ENCODE data around the gene PXMP4. TPM values are rescaled to one million over a fixed set of nuclear protein-coding genes. Genes with fewer than 3 reads are reported as not detected.

PXMP4 gene
- polyA plus RNA-seq, 1 experiment: 11.2 TPM

DNA sequence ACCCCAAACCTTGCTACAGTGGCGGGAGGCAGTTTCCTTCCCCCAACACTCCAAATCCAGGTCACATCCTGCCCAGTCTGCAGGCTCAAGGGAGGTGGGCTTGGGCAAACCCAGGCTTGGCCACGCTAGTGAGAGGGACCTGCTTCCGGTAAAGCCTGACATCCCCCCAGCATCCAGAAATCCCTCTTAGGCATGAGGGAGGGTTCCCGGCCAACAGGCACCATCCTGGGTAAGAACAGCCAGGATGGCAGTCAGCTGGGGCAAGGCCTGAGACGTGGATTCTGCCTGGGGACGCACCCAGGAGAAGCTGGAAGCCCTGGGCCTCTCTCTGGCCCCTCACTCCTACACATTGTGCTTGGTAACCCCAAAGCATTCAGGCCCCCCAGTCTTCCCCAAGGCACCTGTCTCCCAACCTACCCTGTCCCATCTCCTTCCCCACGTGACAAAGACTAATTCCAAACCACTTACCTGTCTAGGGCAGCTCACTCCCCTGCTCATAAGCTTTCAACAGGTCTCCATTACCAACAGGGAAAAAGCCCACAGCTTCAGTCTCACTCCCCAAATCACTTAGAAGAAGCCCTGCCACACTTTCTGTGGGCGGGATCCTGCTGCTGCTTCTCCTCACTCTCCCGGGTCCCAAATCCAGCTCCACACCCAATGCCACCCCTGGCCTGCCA is 55.9 kb downstream of the PXMP4 start:
- POLR2A ChIA-PET: interaction anchor here (0.6 to 0.7 kb wide), 3 partner anchors 21 to 988 kb away, joined by 3 to 8 read pairs (median 5); partner anchors contain the start of gene CBFA2T2
- DNase-seq (ENCODE audit: low read depth): no peak
- H3K4me3 ChIP-seq (ENCODE audit: low read depth, low read length): peak overlapping the region; percentile 85
- H3K27me3 ChIP-seq (ENCODE audit: control insufficient read depth, insufficient read depth, low read length): no peaks in the 10 kb centered on the region
- CTCF ChIA-PET: interaction anchor here (1.3 to 3.6 kb wide), 4 partner anchors 10 to 207 kb away, joined by 3 to 18 read pairs (median 6); no protein-coding TSS in a partner anchor
- peaks cover 9% of the 10 kb centered on the region for H3K36me3 ChIP-seq (ENCODE audit: control insufficient read depth, insufficient read depth, low read length)
- TF ChIP-seq, protein P1, sequence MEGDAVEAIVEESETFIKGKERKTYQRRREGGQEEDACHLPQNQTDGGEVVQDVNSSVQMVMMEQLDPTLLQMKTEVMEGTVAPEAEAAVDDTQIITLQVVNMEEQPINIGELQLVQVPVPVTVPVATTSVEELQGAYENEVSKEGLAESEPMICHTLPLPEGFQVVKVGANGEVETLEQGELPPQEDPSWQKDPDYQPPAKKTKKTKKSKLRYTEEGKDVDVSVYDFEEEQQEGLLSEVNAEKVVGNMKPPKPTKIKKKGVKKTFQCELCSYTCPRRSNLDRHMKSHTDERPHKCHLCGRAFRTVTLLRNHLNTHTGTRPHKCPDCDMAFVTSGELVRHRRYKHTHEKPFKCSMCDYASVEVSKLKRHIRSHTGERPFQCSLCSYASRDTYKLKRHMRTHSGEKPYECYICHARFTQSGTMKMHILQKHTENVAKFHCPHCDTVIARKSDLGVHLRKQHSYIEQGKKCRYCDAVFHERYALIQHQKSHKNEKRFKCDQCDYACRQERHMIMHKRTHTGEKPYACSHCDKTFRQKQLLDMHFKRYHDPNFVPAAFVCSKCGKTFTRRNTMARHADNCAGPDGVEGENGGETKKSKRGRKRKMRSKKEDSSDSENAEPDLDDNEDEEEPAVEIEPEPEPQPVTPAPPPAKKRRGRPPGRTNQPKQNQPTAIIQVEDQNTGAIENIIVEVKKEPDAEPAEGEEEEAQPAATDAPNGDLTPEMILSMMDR (IDR thresholded peaks at IDR 0.05; ENCODE audit: insufficient read depth, low read depth, low read length): no peak

DNA sequence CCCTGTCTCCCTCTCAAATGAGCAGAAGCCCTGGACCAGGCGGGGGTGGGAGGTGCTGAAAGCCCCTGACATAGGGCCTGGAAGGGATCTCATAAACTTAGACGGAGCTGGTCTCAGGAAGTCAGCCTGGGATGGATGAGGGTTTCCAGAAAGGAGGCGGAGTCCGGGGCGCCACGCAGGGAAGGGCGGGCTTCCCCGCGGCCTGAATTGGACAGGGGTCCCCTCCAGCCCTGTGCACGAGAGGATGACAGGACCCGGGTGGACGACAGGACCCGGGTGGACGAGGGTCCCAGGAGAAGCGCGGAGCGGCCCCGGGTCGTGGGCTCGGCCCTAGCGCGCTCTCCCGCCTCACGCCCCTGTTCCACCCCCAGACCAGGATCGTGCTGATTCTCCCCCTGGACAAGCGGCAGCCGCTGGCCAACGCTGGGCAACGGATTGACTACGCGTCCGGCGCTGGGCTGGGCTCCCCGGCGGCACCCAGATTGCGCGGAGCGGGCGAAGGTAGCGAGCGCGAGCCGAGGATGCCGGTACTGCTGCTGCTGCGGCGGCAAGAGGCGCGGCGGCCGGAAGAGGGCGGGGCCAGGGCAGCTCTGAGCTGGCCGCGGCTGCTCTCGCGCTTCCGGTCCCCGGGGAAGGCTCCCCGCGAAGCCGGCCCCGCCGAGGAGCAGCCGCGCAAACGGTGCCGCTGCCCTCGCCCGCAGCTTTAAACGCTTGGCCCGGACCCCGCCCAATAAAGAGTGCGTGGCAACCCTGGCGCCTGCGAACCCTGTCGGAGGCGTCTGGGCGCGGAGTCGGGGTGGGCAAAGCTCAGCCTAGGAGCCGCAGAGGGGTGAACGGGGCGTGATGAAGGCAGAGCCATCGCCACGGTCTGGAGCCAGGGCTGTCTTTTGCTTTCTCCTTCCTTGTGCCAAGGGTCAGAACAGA is 56.7 kb downstream of the PXMP4 start:
- TF ChIP-seq, protein P1 (IDR thresholded peaks at IDR 0.05; ENCODE audit: insufficient read depth, low read depth, low read length): no peak
- peaks cover 5% of the 10 kb centered on the region for H3K36me3 ChIP-seq (ENCODE audit: control insufficient read depth, insufficient read depth, low read length)
- CTCF ChIA-PET: interaction anchor here (0.6 to 3.6 kb wide), 8 partner anchors 10 to 464 kb away, joined by 3 to 18 read pairs (median 4); no protein-coding TSS in a partner anchor

DNA sequence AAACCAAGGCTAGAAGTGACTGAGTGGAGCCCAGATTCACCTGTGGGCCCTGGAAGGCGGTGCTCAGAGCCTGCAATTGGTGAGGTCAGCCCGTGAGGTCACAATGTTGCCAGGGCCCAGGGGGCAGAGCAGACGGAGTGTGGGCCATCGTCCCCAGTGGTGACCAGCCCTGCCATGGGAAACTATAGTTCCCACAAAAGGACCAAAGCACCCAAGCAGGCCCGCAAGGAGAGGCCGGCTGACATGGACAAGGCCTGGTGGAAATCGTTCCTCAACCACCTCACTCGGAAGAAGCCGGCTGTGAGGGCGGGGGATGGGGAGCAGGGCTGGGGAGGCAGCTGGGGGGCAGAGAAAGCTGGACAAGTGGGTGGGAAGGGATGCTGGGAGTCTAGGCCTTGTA is 57.9 kb downstream of the PXMP4 start, which contains the start of gene C20orf144:
C20orf144 (plus strand) TSS at position 156 of the 400 bp plus-strand sequence; CDS start at position 175, 19 bp downstream.
- no peaks in the 10 kb centered on the region for H3K27me3 ChIP-seq (ENCODE audit: control insufficient read depth, insufficient read depth, low read length)
- H3K36me3 ChIP-seq (ENCODE audit: control insufficient read depth, insufficient read depth, low read length): peaks cover 12% of the 10 kb centered on the region
- H3K4me3 ChIP-seq (ENCODE audit: low read depth, low read length): peak within 1 kb of the TSS; percentile 85
- ChIA-PET POLR2A (no interaction called here), CTCF (interaction anchor here (1.2 to 3.6 kb wide), 4 partner anchors 8 to 215 kb away, joined by 3 to 18 read pairs (median 6); no protein-coding TSS in a partner anchor)
- DNase-seq (ENCODE audit: low read depth): no peak
- TF ChIP-seq, protein P1 (IDR thresholded peaks at IDR 0.05; ENCODE audit: insufficient read depth, low read depth, low read length): no peak

More for the DNA sequence above, 56.7 kb downstream of the PXMP4 start:
- Histone ChIP-seq H3K27me3 (ENCODE audit: control insufficient read depth, insufficient read depth, low read length) (no peaks in the 10 kb centered on the region), H3K4me3 (ENCODE audit: low read depth, low read length) (peak overlapping the region; percentile 85)
- no peak for DNase-seq (ENCODE audit: low read depth)
- POLR2A ChIA-PET: interaction anchor here (0.6 kb wide), 3 partner anchors 86 to 987 kb away, joined by 3 to 8 read pairs (median 3); no protein-coding TSS in a partner anchor

DNA sequence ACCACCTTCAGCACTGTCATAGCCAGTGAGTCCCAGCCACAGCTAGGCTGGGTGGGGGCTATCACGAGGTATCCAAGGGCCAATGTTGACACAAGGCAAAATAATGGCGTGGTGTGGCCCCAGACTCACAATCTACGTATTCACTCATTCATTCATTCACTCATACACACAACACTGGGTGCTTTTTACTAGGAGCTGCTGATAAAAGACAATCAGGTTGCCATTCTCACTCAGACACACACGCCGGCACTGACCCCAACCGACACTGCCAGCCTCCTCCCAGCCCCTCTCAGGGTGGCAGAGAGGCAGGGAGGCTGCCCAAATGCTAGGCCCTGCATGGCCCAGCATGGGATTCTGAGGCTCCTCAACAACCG is 59.4 kb downstream of the PXMP4 start:
- Histone ChIP-seq H3K27me3 (ENCODE audit: control insufficient read depth, insufficient read depth, low read length) (no peaks in the 10 kb centered on the region), H3K36me3 (ENCODE audit: control insufficient read depth, insufficient read depth, low read length) (peaks cover 12% of the 10 kb centered on the region), H3K4me3 (ENCODE audit: low read depth, low read length) (no peak overlapping the region)
- ChIA-PET POLR2A (no interaction called here), CTCF (interaction anchor here (0.7 to 1.0 kb wide), 2 partner anchors 214 to 252 kb away, joined by 3 read pairs; no protein-coding TSS in a partner anchor)
- TF ChIP-seq, protein P1 (IDR thresholded peaks at IDR 0.05; ENCODE audit: insufficient read depth, low read depth, low read length): no peak
- no peak for DNase-seq (ENCODE audit: low read depth)
